Measurements from ENCODE around the gene P2RY13. TPM values are rescaled to one million over a fixed set of nuclear protein-coding genes. Genes with fewer than 3 reads are reported as not detected.

P2RY13 gene
- total and polyA plus RNA-seq, 2 of the 4 experiments (the other 2 are of a cell fraction), result not detected

- Histone ChIP-seq H3K27me3 (ENCODE audit: control insufficient read depth, insufficient read depth, low read length) (no peaks in the 10 kb centered on the region), H3K4ac (ENCODE audit: low read depth, low read length) (no peak overlapping the region), H3K14ac (replicated peaks; ENCODE audit: low read depth, low read length) (no peak overlapping the region), H4K8ac (ENCODE audit: low read depth in 2 of 2, low read length in 2 of 2) (no peak overlapping the region), H3K4me1 (ENCODE audit: control insufficient read depth, insufficient read depth, low read length) (peaks cover 3% of the 10 kb centered on the region; the same call in 1 of the 2 replicates), H3K36me3 (ENCODE audit: control insufficient read depth, insufficient read depth, low read length) (no peaks in the 10 kb centered on the region), H3K79me1 (ENCODE audit: low read depth in 1 of 2, low read length in 2 of 2) (no peaks in the 10 kb centered on the region), H2BK120ac (ENCODE audit: low read depth, low read length) (no peak overlapping the region), H3K56ac (ENCODE audit: extremely low read depth, insufficient read depth, low read length) (no peak overlapping the region), H2AFZ (replicated peaks; ENCODE audit: low read length, poor library complexity) (no peak overlapping the region), H3K27ac (ENCODE audit: insufficient read depth, low read length) (no peak overlapping the region), H2AK9ac (replicated peaks; ENCODE audit: low read depth, low read length, poor library complexity) (no peak overlapping the region), H3K4me3 (ENCODE audit: insufficient read depth, low read depth, low read length) (no peak overlapping the region), H3K9me3 (ENCODE audit: control insufficient read depth, insufficient read depth, low read length) (no peaks in the 10 kb centered on the region), H3K9ac (ENCODE audit: low read depth, low read length) (no peak overlapping the region), H2BK15ac (ENCODE audit: low read depth, low read length) (no peak overlapping the region), H3K9me1 (ENCODE audit: insufficient read depth, low read length) (no peaks in the 10 kb centered on the region; the same call in 1 of the 2 replicates), H4K20me1 (ENCODE audit: insufficient read depth, low read length) (no peaks in the 10 kb centered on the region), H3K4me2 (ENCODE audit: low read depth, low read length) (no peak overlapping the region; the same call in 1 of the 2 replicates), H3K23ac (ENCODE audit: low read depth, low read length) (no peak overlapping the region), H2BK20ac (ENCODE audit: low read depth, low read length) (no peak overlapping the region), H3K18ac (ENCODE audit: low read depth, low read length) (peak overlapping the region; percentile 21; the same call in 1 of the 2 replicates), H2AK5ac (ENCODE audit: low read depth, low read length) (no peak overlapping the region), H2BK5ac (ENCODE audit: low read depth, low read length, poor library complexity, severe bottlenecking) (no peak overlapping the region), H4K91ac (ENCODE audit: insufficient read depth, low read depth, low read length) (no peak overlapping the region), H4K5ac (ENCODE audit: low read depth, low read length) (no peak overlapping the region)
- CTCF ChIA-PET, result interaction anchor here (0.5 to 0.9 kb wide), 4 partner anchors 12 to 66 kb away, joined by 3 read pairs; no protein-coding TSS in a partner anchor
- WGBS, 2 experiments (ENCODE audit: extremely low coverage in 2 of 2, insufficient read length in 1 of 2), result no CpG with 5 or more reads among the region's 1 CpG
- ATAC-seq (ENCODE audit: low read depth) (peak; percentile 14; the same call in 1 of the 2 replicates), DNase-seq (no peak)
- in situ Hi-C loops (cut with MboI; ENCODE audit: low sequenced_read_pairs), result no loop called here
- TF ChIP-seq CEBPB (IDR thresholded peaks at IDR 0.05; ENCODE audit: low read depth, low read length) (no peak), FOS (IDR thresholded peaks at IDR 0.05; ENCODE audit: low read depth, low read length) (no peak), MAFK (IDR thresholded peaks at IDR 0.05; ENCODE audit: low read depth, low read length) (no peak), MXI1 (IDR thresholded peaks at IDR 0.05; ENCODE audit: borderline replicate concordance, low read depth, low read length) (no peak), RAD21 (IDR thresholded peaks at IDR 0.05; ENCODE audit: low read length) (no peak), USF2 (IDR thresholded peaks at IDR 0.05; ENCODE audit: low read depth, low read length) (no peak), POLR2A (IDR thresholded peaks at IDR 0.05; ENCODE audit: low read depth, low read length) (no peak), RFX5 (IDR thresholded peaks at IDR 0.05; ENCODE audit: low read depth, low read length) (no peak), CHD1 (IDR thresholded peaks at IDR 0.05; ENCODE audit: low read depth, low read length) (no peak), MAZ (IDR thresholded peaks at IDR 0.05; ENCODE audit: borderline replicate concordance, low read depth, low read length) (no peak), ELK1 (IDR thresholded peaks at IDR 0.05; ENCODE audit: borderline replicate concordance, low read depth, low read length) (no peak), NFE2L2 (IDR thresholded peaks at IDR 0.05; ENCODE audit: low read depth, low read length) (no peak), SMC3 (IDR thresholded peaks at IDR 0.05; ENCODE audit: low read depth, low read length) (no peak), RCOR1 (IDR thresholded peaks at IDR 0.05; ENCODE audit: insufficient replicate concordance, low read length) (no peak), BHLHE40 (IDR thresholded peaks at IDR 0.05; ENCODE audit: low read depth, low read length) (no peak)
- TF ChIP-seq, protein P1, sequence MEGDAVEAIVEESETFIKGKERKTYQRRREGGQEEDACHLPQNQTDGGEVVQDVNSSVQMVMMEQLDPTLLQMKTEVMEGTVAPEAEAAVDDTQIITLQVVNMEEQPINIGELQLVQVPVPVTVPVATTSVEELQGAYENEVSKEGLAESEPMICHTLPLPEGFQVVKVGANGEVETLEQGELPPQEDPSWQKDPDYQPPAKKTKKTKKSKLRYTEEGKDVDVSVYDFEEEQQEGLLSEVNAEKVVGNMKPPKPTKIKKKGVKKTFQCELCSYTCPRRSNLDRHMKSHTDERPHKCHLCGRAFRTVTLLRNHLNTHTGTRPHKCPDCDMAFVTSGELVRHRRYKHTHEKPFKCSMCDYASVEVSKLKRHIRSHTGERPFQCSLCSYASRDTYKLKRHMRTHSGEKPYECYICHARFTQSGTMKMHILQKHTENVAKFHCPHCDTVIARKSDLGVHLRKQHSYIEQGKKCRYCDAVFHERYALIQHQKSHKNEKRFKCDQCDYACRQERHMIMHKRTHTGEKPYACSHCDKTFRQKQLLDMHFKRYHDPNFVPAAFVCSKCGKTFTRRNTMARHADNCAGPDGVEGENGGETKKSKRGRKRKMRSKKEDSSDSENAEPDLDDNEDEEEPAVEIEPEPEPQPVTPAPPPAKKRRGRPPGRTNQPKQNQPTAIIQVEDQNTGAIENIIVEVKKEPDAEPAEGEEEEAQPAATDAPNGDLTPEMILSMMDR (conservative IDR thresholded peaks at IDR 0.05; ENCODE audit: low read depth, low read length), result no peak
- dilution Hi-C loops (cut with HindIII; ENCODE audit: low sequenced_read_pairs, unreplicated experiment), result no loop called here
- intact Hi-C loops (cut with micrococcal nuclease), result no loop called here
- POLR2A ChIA-PET (ENCODE audit: unreplicated experiment), result no interaction called here
- no TSS peak for BruUV-seq (replicated peaks)
Measured at GRCh38 chr3:151351219-151351618, 21.9 kb upstream of the P2RY13 start.

All from IMR-90 (cell line).